Activated T-cell treated with anti-CD3 and anti-CD28 coated beads, Interleukin-2, amount 50 U/mL, for 48 hours (primary cell): ENCODE measurements around the gene HSPBP1.

Experiments used
- DNase-seq, 2 experiments: peaks; one replicate each; pipeline ENCODE4 v3.0.0-alpha.2; 2020

Gene HSPBP1

DNA sequence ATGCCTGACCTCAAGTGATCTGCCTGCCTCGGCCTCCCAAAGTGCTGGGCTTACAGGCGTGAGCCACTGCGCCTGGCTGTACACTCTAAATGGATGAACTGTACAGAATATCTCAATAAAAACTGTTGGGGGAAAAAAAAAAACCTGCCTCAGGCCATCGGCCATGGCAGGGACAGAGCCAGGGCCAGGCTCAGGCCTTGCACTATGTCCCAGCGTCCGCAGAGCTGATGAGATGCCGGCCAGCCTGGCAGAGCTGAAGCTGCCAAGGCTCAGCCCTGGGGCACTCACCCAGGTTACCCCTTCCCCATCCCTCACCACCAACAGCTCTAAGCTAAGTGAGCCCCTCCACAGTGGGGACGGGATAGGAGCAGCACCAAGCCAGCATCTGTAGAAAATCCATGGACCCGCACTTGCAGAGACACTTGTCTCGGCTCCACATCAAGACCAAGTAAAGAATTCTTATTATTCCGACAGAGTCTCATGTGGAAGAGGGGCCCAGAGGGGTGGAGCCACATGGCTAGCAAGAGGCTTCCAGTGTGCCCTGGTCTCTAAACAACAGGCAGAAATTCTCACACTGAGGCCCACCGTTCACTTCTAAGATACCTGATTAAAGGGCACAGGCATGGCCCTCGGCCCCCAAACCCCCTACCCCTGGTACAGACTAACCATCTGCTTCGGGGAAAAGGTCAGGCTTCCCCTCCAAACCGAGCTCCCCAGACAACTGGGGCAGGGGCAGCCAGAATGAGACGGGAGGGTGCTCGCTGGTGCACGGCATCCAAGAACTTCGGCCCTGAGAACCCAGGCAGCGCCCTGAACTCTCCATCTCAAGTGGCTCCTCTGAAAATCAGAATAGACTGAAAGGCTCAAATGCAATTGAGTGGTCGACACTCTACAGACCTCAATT is 26.9 kb downstream of the HSPBP1 start:
- peak; percentile 35 to 38 for DNase-seq

- DNase-seq, result peak; percentile 71
Measured at GRCh38 chr19:55251341-55252081, 28.4 kb downstream of the HSPBP1 start.

DNA sequence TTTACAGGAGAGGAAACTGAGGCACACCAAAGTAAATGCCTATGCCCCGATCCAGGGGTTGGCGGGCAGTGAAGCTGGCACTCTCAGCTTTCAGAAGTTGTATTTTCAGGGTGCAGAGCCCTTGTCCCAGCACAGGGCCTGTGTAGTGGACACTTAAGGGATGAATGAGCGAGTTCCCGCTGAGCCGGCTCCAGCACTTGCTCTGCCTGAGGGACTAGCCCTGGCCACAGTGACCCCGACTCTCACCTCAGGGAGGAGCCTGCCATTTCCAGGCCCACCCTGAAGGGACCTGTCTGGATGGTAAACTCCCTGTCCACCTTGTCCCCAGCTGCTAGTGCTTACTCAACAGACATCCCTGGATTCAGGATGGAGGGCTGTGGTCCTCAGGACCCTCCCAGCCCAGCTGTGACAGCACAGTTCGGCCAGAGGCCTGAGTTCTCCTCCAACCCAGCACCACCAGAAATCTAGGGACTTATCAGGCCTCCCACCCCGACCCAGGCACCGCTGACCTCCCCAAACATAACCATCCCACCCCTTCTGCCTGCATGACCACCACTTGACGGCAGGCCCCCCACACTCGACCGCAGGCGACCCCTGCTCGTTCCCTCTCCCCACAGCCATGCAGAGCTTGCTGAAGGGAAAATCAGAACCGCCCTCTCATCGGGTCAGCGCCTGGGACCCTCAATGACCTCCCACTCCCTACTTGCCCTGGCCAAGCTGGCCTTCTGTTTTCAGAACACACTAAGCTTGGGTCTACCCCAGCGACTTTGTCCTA is 29.5 kb downstream of the HSPBP1 start:
- DNase-seq, result no peak

GRCh38 chr19:55249841-55250240 is 30.1 kb downstream of the HSPBP1 start:
- no peak for DNase-seq

DNA sequence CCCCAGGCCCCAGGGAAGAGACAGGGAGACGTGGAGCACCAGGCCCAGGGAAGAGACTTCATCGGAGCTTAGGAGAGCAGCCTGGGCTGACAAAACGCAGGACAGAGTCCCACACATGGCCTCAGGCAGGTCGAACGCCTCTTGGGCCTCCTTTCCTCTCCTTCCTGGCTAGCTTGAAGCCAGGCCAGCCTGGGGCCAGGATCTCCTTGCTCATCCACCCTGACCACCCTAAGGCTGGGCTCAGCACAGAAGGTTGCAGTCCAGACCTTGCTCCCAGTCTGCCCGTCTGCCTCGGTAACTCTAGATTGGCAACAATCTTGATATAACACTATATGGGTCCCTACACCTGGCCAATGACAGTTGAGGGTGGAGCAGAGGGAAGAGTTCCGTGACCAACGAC is 31.2 kb downstream of the HSPBP1 start:
- no peak for DNase-seq

DNA sequence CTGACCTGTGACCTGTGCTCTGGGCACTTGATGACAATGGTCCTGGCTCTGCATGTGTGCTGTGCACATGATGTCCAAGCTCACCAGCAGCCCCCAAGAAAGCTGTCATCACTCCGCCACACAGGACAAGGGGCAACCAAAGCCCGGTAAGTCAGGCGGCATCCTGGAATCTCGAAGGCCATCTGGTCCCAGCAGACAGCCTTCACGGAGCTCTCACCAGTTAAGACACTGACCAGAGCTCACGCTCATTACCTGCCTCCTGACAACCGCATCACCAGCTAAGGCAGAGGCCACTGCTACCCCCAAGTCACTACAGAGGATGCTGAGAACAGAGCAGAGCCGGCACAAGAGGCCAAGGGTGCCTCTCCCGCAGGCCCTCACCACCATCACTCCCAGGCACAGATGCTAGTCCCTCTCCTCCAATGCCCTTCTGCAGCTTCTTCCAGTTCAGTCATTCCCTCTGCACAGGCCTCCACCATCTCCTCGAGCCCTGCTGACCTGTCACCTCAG is 31.7 kb downstream of the HSPBP1 start:
- no peak for DNase-seq

DNA sequence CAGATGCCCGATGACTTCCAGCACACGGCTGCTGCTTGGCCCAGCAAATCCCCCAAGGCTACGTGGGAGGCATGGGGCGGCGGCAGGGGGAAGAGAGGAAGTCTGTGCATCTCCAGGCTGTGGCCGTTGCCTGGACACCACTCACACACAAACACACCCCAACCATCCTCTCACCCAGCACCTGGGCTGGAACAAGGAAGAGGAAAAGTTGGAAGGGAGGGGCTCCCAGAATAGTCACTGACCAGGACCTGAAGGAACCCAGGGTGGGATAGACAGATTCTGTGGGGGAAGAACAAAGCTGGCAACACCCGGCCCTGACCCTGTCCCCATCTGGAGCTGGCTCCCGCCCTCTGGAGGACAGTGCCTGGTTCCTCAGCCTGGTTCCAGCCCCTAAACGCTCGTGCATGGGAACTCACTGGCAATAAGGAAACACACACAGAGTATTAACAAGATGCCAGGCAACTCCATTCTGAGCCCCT is 32.2 kb downstream of the HSPBP1 start:
- no peak for DNase-seq

DNA sequence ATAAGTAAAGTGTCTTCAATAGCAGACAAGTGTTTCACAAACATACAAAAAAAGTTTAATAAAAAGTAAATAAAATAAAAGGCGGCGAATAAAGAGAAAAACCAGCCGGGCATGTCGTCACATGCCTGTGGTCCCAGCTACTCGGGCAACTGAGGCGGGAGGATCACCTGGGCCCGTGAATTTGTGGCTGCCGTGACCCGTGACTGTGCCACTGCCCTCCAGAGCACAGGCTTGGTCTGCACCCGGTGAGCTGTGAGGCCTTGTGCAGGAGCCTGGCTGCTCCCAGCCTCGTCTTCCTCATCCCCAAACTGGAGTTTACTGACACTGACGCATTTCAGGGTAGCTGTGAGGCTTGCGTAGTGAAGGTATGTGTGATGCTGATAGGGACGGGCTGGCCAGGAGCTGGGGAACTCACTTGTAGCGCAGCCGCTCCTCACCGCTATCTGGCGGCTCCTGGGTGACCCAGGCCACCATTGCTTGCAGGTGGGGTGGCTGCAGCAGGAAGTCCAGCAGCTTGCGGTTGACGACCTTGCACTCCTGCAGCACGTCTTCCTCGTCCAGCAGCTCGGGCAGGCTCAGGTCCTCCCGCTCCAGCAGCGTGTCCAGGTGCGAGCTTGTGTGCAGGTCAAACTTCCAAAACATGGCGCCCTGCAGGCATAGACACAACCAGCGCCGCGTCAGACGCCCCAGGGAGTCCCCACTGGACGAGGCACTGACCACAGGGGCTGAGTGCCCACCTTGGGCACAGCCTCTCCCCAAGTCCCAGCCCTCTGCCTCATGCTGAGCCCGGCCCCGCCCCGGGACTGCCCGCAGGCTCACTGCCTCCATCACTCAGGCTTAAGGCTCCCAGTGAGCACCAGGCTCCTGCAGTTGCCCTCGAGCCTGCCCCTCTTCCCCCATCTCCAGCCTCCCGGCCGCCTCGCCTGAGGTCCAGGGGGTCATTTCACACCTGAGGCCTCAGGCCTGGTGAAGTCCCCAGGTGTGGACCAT is 33.2 kb downstream of the HSPBP1 start:
- no peak for DNase-seq

- no peak for DNase-seq
Measured at GRCh38 chr19:55245236-55245904, 34.5 kb downstream of the HSPBP1 start.

- no peak for DNase-seq
Measured at GRCh38 chr19:55244004-55244680, 35.8 kb downstream of the HSPBP1 start.

DNA sequence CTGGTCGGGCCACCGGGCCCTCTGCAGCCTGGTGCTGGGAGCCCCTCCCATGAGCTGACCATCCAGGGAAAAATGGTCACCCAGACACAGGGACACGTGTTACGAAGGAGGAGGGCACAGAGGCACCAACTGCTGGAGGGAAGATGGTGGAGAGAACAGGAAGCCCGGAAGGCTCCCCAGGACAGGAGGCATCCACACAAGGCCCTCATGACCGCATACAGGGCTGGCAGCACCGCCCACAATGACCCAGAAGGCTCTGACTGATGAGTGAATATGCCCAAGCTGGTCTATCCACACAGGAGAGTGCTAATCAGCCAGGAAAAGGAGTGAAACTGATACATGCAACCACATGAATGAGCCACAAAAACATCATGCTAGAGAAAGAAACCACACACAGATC is 37.4 kb downstream of the HSPBP1 start:
- no peak for DNase-seq

- DNase-seq, result no peak
Measured at GRCh38 chr19:55241935-55242464, 37.9 kb downstream of the HSPBP1 start.

GRCh38 chr19:55241143-55241934 is 38.6 kb downstream of the HSPBP1 start:
- DNase-seq, result no peak

DNA sequence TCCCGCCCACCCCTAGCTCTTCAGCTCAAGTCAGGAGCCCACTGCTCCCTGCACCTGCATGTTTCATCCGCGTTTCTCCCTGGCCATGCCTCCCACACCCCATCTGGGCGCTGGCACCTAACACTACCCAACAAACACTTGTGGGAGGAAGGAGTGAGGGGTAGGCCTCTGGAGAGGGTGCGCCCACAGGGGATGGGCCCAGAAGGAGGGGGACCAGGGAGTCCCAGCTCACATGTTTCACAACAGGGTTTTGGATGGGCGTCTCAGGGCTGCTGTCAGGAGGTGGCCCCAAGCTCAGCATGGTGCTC is 39.2 kb downstream of the HSPBP1 start:
- DNase-seq, result no peak

DNA sequence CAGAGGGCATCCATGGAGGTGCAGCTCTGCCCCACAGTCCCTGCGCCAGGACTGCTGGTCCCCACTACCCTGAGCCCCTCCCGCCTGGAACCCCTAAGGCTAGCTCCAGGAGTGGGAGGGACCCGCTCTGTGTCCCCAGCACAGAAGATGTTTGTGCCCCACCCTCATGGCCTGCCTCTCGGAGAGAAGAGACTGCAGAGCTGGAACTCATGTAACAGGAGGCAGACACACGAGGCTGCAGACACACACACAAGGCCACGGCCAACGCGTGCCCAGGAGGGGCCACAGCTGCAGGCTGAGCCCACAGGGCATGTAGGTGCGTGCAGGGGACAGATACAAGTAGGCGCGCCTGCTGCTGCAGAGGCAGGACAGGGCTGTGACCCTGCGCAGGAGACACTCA is 40.9 kb downstream of the HSPBP1 start:
- DNase-seq, result no peak

DNA sequence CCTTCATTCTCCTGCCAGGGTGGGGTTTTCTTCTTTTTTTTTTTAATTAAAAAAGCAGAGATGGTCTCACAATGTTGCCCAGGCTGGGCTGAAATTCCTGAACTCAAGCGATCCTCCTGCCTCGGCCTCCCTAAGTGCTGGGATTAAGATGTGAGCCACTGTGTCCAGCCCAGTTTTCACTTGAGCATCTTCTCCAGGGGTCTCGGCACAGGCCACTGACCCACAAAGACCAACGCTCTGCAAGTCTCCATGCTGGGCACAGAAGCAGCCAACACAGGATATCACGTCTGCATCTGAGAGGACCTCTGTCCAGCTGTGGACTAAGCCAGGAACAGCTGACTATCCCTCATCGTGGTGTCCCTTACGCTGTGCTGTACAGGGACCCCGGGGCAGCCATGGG is 41.9 kb downstream of the HSPBP1 start:
- DNase-seq, result no peak

DNA sequence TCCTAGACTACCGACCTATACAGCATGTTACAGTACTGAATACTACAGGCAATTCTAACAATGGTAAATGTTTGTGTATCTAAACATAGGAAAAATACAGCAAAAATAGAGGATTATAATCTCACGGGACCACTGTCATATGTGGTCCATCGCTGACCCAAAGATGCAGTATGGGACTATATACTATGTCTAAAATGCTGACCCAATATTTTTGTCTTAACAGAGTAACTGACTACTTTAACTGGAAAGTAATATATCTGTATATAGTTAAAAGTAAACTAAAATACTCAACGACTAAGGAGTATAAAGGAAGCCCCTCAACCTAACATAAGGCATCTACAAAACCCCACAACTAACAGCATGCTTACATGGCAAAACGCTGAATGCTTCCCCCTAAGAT is 46.9 kb downstream of the HSPBP1 start:
- DNase-seq, result no peak

DNA sequence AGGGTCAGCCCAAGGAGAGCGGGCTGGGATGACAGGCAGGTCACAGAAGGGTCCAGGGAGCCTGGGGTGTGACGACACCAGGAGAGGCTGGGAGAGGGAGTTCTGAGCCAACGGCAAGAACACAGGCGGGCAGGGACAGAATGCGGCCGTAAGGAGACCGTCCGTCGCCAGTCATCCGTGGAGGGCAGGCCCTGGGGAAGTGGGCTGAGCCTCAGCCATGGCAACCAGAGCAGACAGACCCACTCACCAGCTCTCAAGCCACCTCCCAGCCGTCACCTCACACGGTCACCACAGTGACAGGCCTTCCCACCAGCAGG is 47.7 kb downstream of the HSPBP1 start:
- DNase-seq, result no peak

GRCh38 chr19:55231391-55232285 is 48.3 kb downstream of the HSPBP1 start:
- no peak for DNase-seq
